Hepatocyte (in vitro differentiated cells): Measurements from ENCODE around the gene DEPDC5. TPM values are rescaled to one million over a fixed set of nuclear protein-coding genes. Genes with fewer than 3 reads are reported as not detected.
"Not testable (repeated sequence)": the region's sequence is repeated elsewhere in the genome, so short reads cannot be mapped to it uniquely, and the experiment has no call there.

Experiments
- DNase-seq: peaks from one replicate; pipeline ENCODE4 v3.0.0-alpha.2; 2016; ENCODE audit warnings: low spot score
- H2AFZ ChIP-seq: fragments of 200-600 bp; sonication (generic); 2 replicates; pipeline ENCODE4 v1.6.0; 2016; ENCODE audit warnings: antibody characterized with exemption, mild to moderate bottlenecking
- H3K27ac ChIP-seq: fragments of 200-600 bp; sonication (generic); 2 replicates; pipeline ENCODE4 v1.5.1; 2016; ENCODE audit warnings: mild to moderate bottlenecking
- H3K27me3 ChIP-seq: fragments of 200-600 bp; sonication (generic); 2 replicates; pipeline ENCODE4 v1.6.1; 2016
- H3K36me3 ChIP-seq: fragments of 200-600 bp; sonication (generic); replicated peaks from 2 replicates; pipeline ENCODE4 v1.5.1; 2016; ENCODE audit warnings: low read depth; ENCODE audit not compliant: insufficient read depth
- H3K4me1 ChIP-seq: fragments of 200-600 bp; sonication (generic); 2 replicates; pipeline ENCODE4 v1.5.1; 2016; ENCODE audit warnings: mild to moderate bottlenecking, moderate library complexity; ENCODE audit not compliant: insufficient read depth
- H3K4me2 ChIP-seq: fragments of 200-600 bp; sonication (generic); 2 replicates; pipeline ENCODE4 v1.6.0; 2016
- H3K4me3 ChIP-seq: fragments of 200-600 bp; sonication (generic); 2 replicates; pipeline ENCODE4 v1.5.1; 2016; ENCODE audit warnings: mild to moderate bottlenecking
- H3K79me2 ChIP-seq: fragments of 200-600 bp; sonication (generic); 2 replicates; pipeline ENCODE4 v1.6.0; 2017; ENCODE audit warnings: mild to moderate bottlenecking
- H3K9me2 ChIP-seq: fragments of 200-600 bp; sonication (generic); replicated peaks from 2 replicates; pipeline ENCODE4 v1.6.0; 2017; ENCODE audit warnings: mild to moderate bottlenecking; ENCODE audit not compliant: insufficient read depth
- H3K9me3 ChIP-seq: fragments of 200-600 bp; sonication (generic); 2 replicates; pipeline ENCODE4 v1.5.1; 2016; ENCODE audit warnings: low read depth, mild to moderate bottlenecking
- H4K20me1 ChIP-seq: fragments of 200-600 bp; sonication (generic); 2 replicates; pipeline ENCODE4 v1.6.0; 2016; ENCODE audit warnings: mild to moderate bottlenecking; ENCODE audit not compliant: insufficient read depth, poor library complexity, severe bottlenecking
- CTCF ChIP-seq: fragments of 200-600 bp; sonication (generic); IDR thresholded peaks from 2 replicates; pipeline ENCODE4 v1.5.1; 2016; ENCODE audit warnings: antibody characterized with exemption, mild to moderate bottlenecking; ENCODE audit not compliant: poor library complexity
- EZH2 ChIP-seq: fragments of 200-600 bp; sonication (generic); IDR thresholded peaks from 2 replicates; pipeline ENCODE4 v1.6.1; 2016; ENCODE audit warnings: antibody characterized with exemption, mild to moderate bottlenecking, borderline replicate concordance
- EZH2phosphoT487 ChIP-seq: fragments of 200-600 bp; sonication (generic); IDR thresholded peaks from one replicate; pipeline ENCODE4 v1.6.1; 2018; ENCODE audit warnings: antibody characterized with exemption, mild to moderate bottlenecking, low read depth, moderate library complexity; ENCODE audit not compliant: unreplicated experiment, severe bottlenecking
- WGBS: methylation state at CpG from one replicate; pipeline ENCODE4 v1.1.6; 2016; ENCODE audit warnings: low lambda C conversion rate; ENCODE audit errors: missing lambda C conversion rate; 5-methylcytosine and 5-hydroxymethylcytosine counted together
- polyA plus RNA-seq: library from polyadenylated mRNA; unstranded; fragments of >200 nt; fragmentation: Nextera tagmentation; extraction: Ambion mirVana; gene quantifications from 2 replicates; pipeline ENCODE4 v1.2.1, GENCODE V29; 2016
- total RNA-seq: library from RNA; depleted of rRNA; stranded (reverse); fragments of >200 nt; gene quantifications from 2 replicates; pipeline ENCODE4 v1.2.3, GENCODE V29; 2014

Gene DEPDC5
- total and polyA plus RNA-seq, 2 experiments from 2014 or later = 12.9 to 14.5 TPM

DNA sequence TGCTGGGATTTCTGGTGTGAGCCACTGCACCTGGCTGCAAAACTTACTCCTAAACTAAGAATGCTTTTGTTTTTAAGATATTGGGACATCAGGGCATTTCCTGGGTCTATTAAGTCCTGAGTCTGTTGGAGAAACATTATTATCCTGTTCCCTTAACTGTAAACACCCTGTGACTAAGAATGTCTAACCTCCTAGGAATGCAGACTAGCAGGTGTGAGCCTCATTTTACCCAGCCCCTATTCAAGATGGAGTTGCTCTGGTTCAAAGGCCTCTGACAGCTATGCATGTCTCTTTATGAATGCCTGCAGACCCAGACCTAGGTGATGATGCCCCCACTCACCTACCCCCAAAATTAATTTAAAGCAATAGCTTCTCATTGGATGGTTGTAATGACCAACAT lies 46.2 kb downstream of the DEPDC5 start:
- no peak overlapping the region for H3K4me3 ChIP-seq
- H4K20me1 ChIP-seq = no peaks in the 10 kb centered on the region
- H3K27ac ChIP-seq = peak overlapping the region; percentile 60
- H3K4me2 ChIP-seq = no peak overlapping the region
- no peaks in the 10 kb centered on the region for H3K4me1 ChIP-seq
- TF ChIP-seq EZH2phosphoT487 (no peak), CTCF (no peak), EZH2 (no peak)
- no peak overlapping the region for H2AFZ ChIP-seq
- no peaks in the 10 kb centered on the region for H3K9me2 ChIP-seq
- DNase-seq = no peak
- H3K36me3 ChIP-seq = no peaks in the 10 kb centered on the region
- H3K9me3 ChIP-seq = no peaks in the 10 kb centered on the region
- H3K27me3 ChIP-seq = no peaks in the 10 kb centered on the region
- no peaks in the 10 kb centered on the region for H3K79me2 ChIP-seq

DNA sequence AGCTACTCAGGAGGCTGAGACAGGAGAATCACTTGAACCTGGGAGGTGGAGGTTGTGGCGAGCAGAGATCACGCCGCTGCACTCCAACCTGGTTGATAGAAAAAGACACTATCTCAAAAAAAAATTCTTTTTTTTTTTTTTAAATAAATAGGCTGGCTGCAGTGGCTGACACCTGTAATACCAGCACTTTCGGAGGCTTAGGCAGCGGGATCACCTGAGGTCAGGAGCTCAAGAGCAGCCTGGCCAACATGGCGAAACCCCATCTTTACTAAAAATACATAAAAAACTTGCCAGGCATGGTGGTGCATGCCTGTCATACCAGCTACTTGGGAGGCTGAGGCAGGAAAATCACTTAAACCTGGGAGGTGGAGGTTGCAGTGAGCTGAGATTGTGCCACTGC lies 47.0 kb downstream of the DEPDC5 start:
- H3K27ac ChIP-seq, H3K79me2 ChIP-seq, H3K4me2 ChIP-seq, H3K9me3 ChIP-seq, H3K4me1 ChIP-seq, DNase-seq, H3K4me3 ChIP-seq, H3K27me3 ChIP-seq, H2AFZ ChIP-seq, H3K9me2 ChIP-seq, H3K36me3 ChIP-seq, H4K20me1 ChIP-seq: not testable (repeated sequence)
- WGBS = 98% methylated on average over 6 of the region's 6 CpGs

GRCh38 chr22:31802575-31802974 lies 48.8 kb downstream of the DEPDC5 start:
- Histone ChIP-seq H3K4me2 (no peak overlapping the region), H3K27me3 (no peaks in the 10 kb centered on the region), H3K4me1 (no peaks in the 10 kb centered on the region), H3K27ac (no peak overlapping the region), H4K20me1 (no peaks in the 10 kb centered on the region), H2AFZ (no peak overlapping the region), H3K79me2 (no peaks in the 10 kb centered on the region), H3K4me3 (no peak overlapping the region), H3K36me3 (no peaks in the 10 kb centered on the region), H3K9me2 (no peaks in the 10 kb centered on the region), H3K9me3 (no peaks in the 10 kb centered on the region)
- no peak for DNase-seq
- TF ChIP-seq CTCF (no peak), EZH2 (no peak), EZH2phosphoT487 (no peak)
- WGBS = 96% methylated on average over 7 of the region's 7 CpGs

DNA sequence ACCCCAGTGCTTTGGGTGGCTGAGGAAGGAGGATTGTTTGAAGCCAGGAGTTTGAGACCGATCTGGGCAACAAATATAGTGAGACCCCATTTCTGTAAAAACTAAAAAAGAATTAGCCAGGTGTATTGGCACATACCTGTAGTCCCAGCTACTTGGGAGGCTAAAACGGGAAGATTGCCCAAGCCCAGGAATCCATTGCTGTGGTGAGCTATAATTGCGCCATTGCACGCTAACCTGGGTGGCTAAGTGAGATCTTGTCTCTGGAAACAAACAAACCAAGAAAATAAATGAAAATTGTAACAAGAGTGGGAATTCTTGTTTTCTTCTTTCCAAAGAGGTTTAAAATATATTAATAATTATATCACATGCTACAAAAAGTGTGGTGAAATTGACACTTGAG lies 52.9 kb downstream of the DEPDC5 start:
- Histone ChIP-seq H3K4me2 (no peak overlapping the region), H2AFZ (no peak overlapping the region), H3K4me1 (no peaks in the 10 kb centered on the region), H3K27ac (no peak overlapping the region), H4K20me1 (no peaks in the 10 kb centered on the region), H3K36me3 (no peaks in the 10 kb centered on the region), H3K9me2 (no peaks in the 10 kb centered on the region), H3K4me3 (no peak overlapping the region), H3K9me3 (no peaks in the 10 kb centered on the region), H3K79me2 (no peaks in the 10 kb centered on the region), H3K27me3 (no peaks in the 10 kb centered on the region)
- DNase-seq = no peak
- TF ChIP-seq CTCF (no peak), EZH2 (no peak), EZH2phosphoT487 (no peak)
- 95% methylated on average over 4 of the region's 4 CpGs for WGBS
